Measurements from ENCODE around the gene ZNF444. TPM values are rescaled to one million over a fixed set of nuclear protein-coding genes. Genes with fewer than 3 reads are reported as not detected.
A peak's percentile ranks its signal among the peaks of the same experiment; 100 is the strongest.

ZNF444 gene
- total RNA-seq, 1 donor from 2014 or later: 38.7 TPM

DNA sequence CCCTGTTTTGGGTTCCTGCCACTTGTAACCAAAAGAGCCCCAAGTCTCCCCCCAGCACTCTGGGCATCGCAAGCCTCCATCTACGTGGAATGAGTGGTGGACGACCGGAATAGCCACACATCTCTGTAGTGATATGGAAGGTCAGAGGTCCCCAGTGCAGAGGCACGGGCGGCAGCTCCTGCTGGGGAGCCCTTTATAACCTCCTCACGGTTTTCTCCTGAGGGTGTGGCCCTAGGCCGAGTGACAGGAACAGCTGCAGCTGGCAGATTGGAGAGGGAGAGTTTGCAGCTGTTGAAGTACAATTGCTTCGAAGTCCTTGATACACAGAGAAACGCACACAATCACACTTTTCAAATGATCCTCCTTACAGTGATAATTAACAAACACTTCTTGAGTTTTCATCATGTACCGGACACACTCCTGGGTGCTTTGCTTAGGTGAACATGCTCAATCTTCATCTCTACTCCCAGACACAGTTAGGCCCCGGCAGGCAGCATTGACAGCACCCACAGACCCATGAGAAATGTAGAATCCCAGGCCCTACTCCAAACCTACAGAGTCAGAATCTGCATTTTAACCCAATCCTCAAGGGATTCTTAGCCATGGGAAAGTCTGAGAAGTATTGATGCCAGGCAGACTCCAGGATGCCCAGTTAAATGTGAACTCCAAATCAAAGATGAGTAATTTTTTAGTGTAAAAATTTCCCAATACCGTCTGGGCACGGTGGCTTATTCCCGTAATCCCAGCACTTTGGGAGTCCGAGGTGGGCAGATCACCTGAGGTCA lies 15.1 kb upstream of the ZNF444 start:
- no peak for TF ChIP-seq CTCF (IDR thresholded peaks at IDR 0.05)
- ATAC-seq: no peak
- no peak overlapping the region for H3K27ac ChIP-seq
- no peak overlapping the region for H3K4me3 ChIP-seq
- DNase-seq: no peak
- intact Hi-C loops (cut with DNase I): no loop called here
- H3K36me3 ChIP-seq: no peaks in the 10 kb centered on the region
- H3K4me1 ChIP-seq: peaks cover 5% of the 10 kb centered on the region
- no peaks in the 10 kb centered on the region for H3K9me3 ChIP-seq
- no peaks in the 10 kb centered on the region for H3K27me3 ChIP-seq (ENCODE audit: low read depth)

DNA sequence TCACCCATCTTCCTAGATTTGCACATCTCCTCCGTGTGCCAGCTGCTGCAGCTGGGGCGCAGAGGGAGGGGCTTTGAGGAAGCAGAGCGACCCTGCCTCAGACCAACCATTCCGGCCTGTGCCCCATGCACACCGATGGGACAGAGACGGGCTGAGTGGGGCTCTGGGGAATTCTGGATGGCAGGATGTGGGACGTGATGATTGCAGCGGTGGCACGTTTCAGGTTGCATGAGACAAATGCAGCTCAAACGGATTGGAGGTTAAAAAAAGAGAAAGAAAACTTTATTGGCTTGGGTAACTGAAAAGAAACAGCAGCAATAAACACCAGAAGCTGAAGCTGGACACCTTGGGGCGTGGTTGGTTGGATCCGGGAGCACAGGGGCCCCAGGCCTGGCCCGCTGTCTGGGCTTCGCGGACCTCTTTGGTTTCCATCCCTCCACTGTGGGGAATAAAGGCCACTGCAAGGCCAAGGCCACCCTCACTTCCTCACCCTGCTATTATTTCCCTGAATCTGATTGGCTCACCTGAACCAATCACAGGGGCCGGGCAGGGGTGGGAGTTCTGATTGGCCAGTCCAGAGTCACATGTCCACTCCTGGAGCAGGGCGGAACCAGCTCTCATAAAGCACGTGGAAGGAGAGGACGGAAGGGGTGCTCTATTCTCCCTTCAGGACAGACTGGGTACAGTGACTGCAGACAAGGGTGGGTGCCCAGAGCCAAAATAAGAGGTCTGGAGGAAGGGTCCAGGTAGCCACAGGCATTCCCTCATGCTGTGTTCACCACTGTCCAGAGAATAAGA lies 13.9 kb upstream of the ZNF444 start:
- no peak overlapping the region for H3K4me3 ChIP-seq
- no peak for ATAC-seq
- intact Hi-C loops (cut with DNase I): no loop called here
- no peaks in the 10 kb centered on the region for H3K27me3 ChIP-seq (ENCODE audit: low read depth)
- no peak for TF ChIP-seq CTCF (IDR thresholded peaks at IDR 0.05)
- H3K27ac ChIP-seq: no peak overlapping the region
- H3K36me3 ChIP-seq: no peaks in the 10 kb centered on the region
- no peak for DNase-seq
- no peaks in the 10 kb centered on the region for H3K9me3 ChIP-seq
- no peaks in the 10 kb centered on the region for H3K4me1 ChIP-seq

DNA sequence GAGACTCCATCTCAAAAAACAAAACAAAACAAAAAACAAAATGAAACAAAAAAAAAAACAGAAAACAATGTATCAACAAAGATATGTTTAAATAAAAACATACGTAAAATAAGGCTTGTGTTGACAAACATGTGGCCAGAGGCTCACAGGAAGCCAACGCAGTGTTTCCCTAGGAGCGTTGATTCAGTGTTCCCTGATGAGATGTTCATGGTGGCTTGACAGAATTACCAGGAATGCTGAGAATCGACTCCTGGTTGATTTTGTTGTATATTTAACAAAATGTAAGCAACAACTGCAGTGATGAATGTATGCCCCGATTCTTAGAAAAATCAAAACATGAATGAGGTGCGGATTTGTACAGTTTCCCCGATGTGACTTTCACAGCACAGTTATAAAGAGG lies 11.1 kb upstream of the ZNF444 start:
- Histone ChIP-seq H3K9me3 (no peaks in the 10 kb centered on the region), H3K36me3 (no peaks in the 10 kb centered on the region), H3K4me1 (no peaks in the 10 kb centered on the region), H3K27me3 (ENCODE audit: low read depth) (no peaks in the 10 kb centered on the region), H3K4me3 (no peak overlapping the region), H3K27ac (no peak overlapping the region)
- ATAC-seq: no peak
- no peak for TF ChIP-seq CTCF (IDR thresholded peaks at IDR 0.05)
- intact Hi-C loops (cut with DNase I): no loop called here
- DNase-seq: no peak

GRCh38 chr19:56131651-56132050 lies 9.4 kb upstream of the ZNF444 start:
- TF ChIP-seq CTCF (IDR thresholded peaks at IDR 0.05): no peak
- H3K27ac ChIP-seq: peak overlapping the region; percentile 73
- ATAC-seq (no peak), DNase-seq (no peak)
- no peaks in the 10 kb centered on the region for H3K27me3 ChIP-seq (ENCODE audit: low read depth)
- intact Hi-C loops (cut with DNase I): no loop called here
- no peaks in the 10 kb centered on the region for H3K4me1 ChIP-seq
- no peaks in the 10 kb centered on the region for H3K36me3 ChIP-seq
- no peaks in the 10 kb centered on the region for H3K9me3 ChIP-seq
- H3K4me3 ChIP-seq: no peak overlapping the region

GRCh38 chr19:56132316-56132822 lies 8.7 kb upstream of the ZNF444 start:
- peak overlapping the region; percentile 73 for H3K27ac ChIP-seq
- no peaks in the 10 kb centered on the region for H3K9me3 ChIP-seq
- peak overlapping the region; percentile 32 for H3K4me3 ChIP-seq
- intact Hi-C loops (cut with DNase I): no loop called here
- DNase-seq (peak; percentile 69), ATAC-seq (peak; percentile 83 to 92)
- H3K27me3 ChIP-seq (ENCODE audit: low read depth): no peaks in the 10 kb centered on the region
- H3K4me1 ChIP-seq: peaks cover 4% of the 10 kb centered on the region
- TF ChIP-seq CTCF (IDR thresholded peaks at IDR 0.05): no peak
- H3K36me3 ChIP-seq: no peaks in the 10 kb centered on the region

Data from lower lobe of right lung (tissue), 2 donors.